Calu3 (cell line): ENCODE results near the gene STAP2. TPM values are rescaled to one million over a fixed set of nuclear protein-coding genes. Genes with fewer than 3 reads are reported as not detected.

ENCODE experiments used
- BruUV-seq: library from RNA; stranded (reverse); fragments of 400-500 nt; replicated peaks from 2 replicates; lab custom pipeline; 2021; lab: Mats Ljungman, UMichigan
- CTCF ChIA-PET: fragments of 300-600 bp; sonication (Branson Sonifier 250); formaldehyde crosslinking; loops from one replicate; lab custom pipeline; 2022; ENCODE audit warnings: antibody characterized with exemption; lab: Charles Lee
- DNase-seq: peaks from one replicate; pipeline ENCODE4 v3.0.0; 2022
- H3K27ac Mint-ChIP-seq: one replicate; pipeline ENCODE4 v1.8.0; 2022; ENCODE audit warnings: mixed read lengths; ENCODE audit not compliant: unreplicated experiment
- H3K27me3 Mint-ChIP-seq: one replicate; pipeline ENCODE4 v1.8.0; 2022; ENCODE audit warnings: mixed read lengths; ENCODE audit not compliant: unreplicated experiment
- H3K36me3 Mint-ChIP-seq: one replicate; pipeline ENCODE4 v1.8.0; 2022; ENCODE audit warnings: mild to moderate bottlenecking, moderate library complexity, mixed read lengths; ENCODE audit not compliant: insufficient read depth, unreplicated experiment
- H3K4me1 Mint-ChIP-seq: one replicate; pipeline ENCODE4 v1.8.0; 2022; ENCODE audit warnings: mild to moderate bottlenecking, low read depth, mixed read lengths; ENCODE audit not compliant: unreplicated experiment
- H3K4me3 Mint-ChIP-seq: one replicate; pipeline ENCODE4 v1.8.0; 2022; ENCODE audit warnings: mild to moderate bottlenecking, low read depth, moderate library complexity, mixed read lengths; ENCODE audit not compliant: unreplicated experiment
- H3K9me3 Mint-ChIP-seq: one replicate; pipeline ENCODE4 v1.8.0; 2022; ENCODE audit warnings: low read depth, mixed read lengths; ENCODE audit not compliant: unreplicated experiment
- CTCF ChIP-seq: fragments of 200-600 bp; IDR thresholded peaks from one replicate; pipeline ENCODE4 v1.8.0; 2022; ENCODE audit warnings: antibody characterized with exemption; ENCODE audit not compliant: unreplicated experiment
- intact Hi-C: fragments of 100-400 bp; cut with micrococcal nuclease; formaldehyde crosslinking; loops from one replicate; pipeline ENCODE4 v1.10.0; 2022; ENCODE audit not compliant: unreplicated experiment
- total RNA-seq: library from RNA; stranded (reverse); gene quantifications from 2 replicates; pipeline ENCODE4 v1.2.3, GENCODE V29; 2022

STAP2 gene
- total RNA-seq, 1 experiment from 2014 or later = 28.7 TPM

DNA sequence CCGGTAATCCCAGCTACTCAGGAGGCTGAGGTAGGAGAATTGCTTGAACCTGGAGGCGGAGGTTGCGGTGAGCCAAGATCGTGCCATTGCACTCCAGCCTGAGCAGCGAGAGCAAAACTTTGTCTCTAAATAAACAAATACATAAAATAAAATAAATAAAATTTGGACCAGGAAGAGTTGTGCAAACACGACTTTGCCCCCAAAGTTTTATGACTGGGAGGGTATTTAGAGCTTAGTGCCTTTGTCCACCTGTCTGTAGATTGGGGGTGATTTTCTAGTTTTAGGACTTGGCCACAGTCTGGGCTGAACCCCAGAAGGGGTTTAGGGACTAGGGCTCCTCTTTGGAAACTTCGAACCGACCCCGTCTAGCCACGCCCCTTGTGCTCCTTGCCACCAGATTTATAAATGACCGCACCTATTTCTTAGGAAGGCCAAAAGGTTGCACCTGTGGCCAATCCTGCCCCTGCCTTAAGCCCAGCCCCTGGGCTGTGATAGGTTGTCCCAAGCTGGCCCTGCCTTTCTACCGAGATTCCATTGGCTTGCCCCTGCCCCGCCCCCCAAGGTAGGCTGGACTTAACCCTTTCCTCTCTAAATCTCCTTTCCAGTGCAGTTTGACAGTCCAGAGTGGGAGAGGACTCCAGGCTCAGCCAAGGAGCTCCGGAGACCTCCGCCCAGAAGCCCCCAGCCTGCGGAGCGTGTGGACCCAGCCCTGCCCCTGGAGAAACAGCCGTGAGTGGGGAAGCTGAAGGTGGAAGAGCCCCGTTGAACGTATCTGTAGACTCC lies 54.3 kb downstream of the STAP2 start:
- peak; percentile 21 for DNase-seq
- H3K4me1 Mint-ChIP-seq = no peaks in the 10 kb centered on the region
- H3K27ac Mint-ChIP-seq = no peak overlapping the region
- intact Hi-C loops = no loop called here
- H3K27me3 Mint-ChIP-seq = peaks cover 41% of the 10 kb centered on the region
- no TSS peak for BruUV-seq
- CTCF ChIA-PET = no interaction called here
- no peaks in the 10 kb centered on the region for H3K36me3 Mint-ChIP-seq
- no peaks in the 10 kb centered on the region for H3K9me3 Mint-ChIP-seq
- no peak for TF ChIP-seq CTCF
- H3K4me3 Mint-ChIP-seq = no peak overlapping the region

GRCh38 chr19:4279530-4280422 lies 58.9 kb downstream of the STAP2 start:
- CTCF ChIA-PET = interaction anchor here (0.6 kb wide), 2 partner anchors 21 to 27 kb away, joined by 3 read pairs; no protein-coding TSS in a partner anchor
- H3K27me3 Mint-ChIP-seq = peaks cover 43% of the 10 kb centered on the region
- TF ChIP-seq CTCF = no peak
- peak overlapping the region; percentile 4 for H3K4me3 Mint-ChIP-seq
- no peak overlapping the region for H3K27ac Mint-ChIP-seq
- intact Hi-C loops = no loop called here
- H3K9me3 Mint-ChIP-seq = no peaks in the 10 kb centered on the region
- no TSS peak for BruUV-seq
- H3K36me3 Mint-ChIP-seq = no peaks in the 10 kb centered on the region
- no peak for DNase-seq
- H3K4me1 Mint-ChIP-seq = no peaks in the 10 kb centered on the region

GRCh38 chr19:4279267-4279529 lies 59.4 kb downstream of the STAP2 start:
- Mint-ChIP-seq H3K4me3 (no peak overlapping the region), H3K9me3 (no peaks in the 10 kb centered on the region), H3K27ac (no peak overlapping the region), H3K27me3 (peaks cover 37% of the 10 kb centered on the region), H3K36me3 (no peaks in the 10 kb centered on the region), H3K4me1 (no peaks in the 10 kb centered on the region)
- CTCF ChIA-PET = no interaction called here
- no peak for DNase-seq
- intact Hi-C loops = no loop called here
- no peak for TF ChIP-seq CTCF
- BruUV-seq = no TSS peak

GRCh38 chr19:4278419-4279266 lies 60.0 kb downstream of the STAP2 start, which contains the start of gene SHD:
Gene SHD (plus strand): TSS chr19:4279266. CDS start chr19:4280064, 798 bp downstream.
- H3K4me3 Mint-ChIP-seq = peak within 1 kb of the TSS; percentile 4
- H3K27me3 Mint-ChIP-seq = peaks cover 37% of the 10 kb centered on the region
- no peak within 1 kb of the TSS for H3K27ac Mint-ChIP-seq
- intact Hi-C loops = no loop called here
- no TSS peak for BruUV-seq
- no peak for DNase-seq
- CTCF ChIA-PET = no interaction called here
- no peak for TF ChIP-seq CTCF
- H3K4me1 Mint-ChIP-seq = no peaks in the 10 kb centered on the region
- H3K36me3 Mint-ChIP-seq = no peaks in the 10 kb centered on the region
- no peaks in the 10 kb centered on the region for H3K9me3 Mint-ChIP-seq
